GM19455 (cell line): ENCODE data around the gene IL6.
"Not testable (repeated sequence)": the region's sequence is repeated elsewhere in the genome, so short reads cannot be mapped to it uniquely, and the experiment has no call there.

Experiments
- ATAC-seq: cut with Tn5 transposase; IDR thresholded peaks from one replicate; pipeline ENCODE4 v1.9.1; 2021; ENCODE audit not compliant: unreplicated experiment

The IL6 gene

GRCh38 chr7:22703978-22704610 is 22.9 kb upstream of the IL6 start:
- not testable (repeated sequence) for ATAC-seq

GRCh38 chr7:22704722-22705121 is 22.3 kb upstream of the IL6 start:
- not testable (repeated sequence) for ATAC-seq

GRCh38 chr7:22705874-22706273 is 21.1 kb upstream of the IL6 start:
- not testable (repeated sequence) for ATAC-seq

GRCh38 chr7:22707026-22707691 is 19.8 kb upstream of the IL6 start:
- ATAC-seq, result not testable (repeated sequence)

GRCh38 chr7:22708214-22708613 is 18.8 kb upstream of the IL6 start:
- ATAC-seq, result not testable (repeated sequence)

GRCh38 chr7:22708677-22709061 is 18.3 kb upstream of the IL6 start:
- ATAC-seq, result not testable (repeated sequence)

GRCh38 chr7:22709062-22709829 is 17.8 kb upstream of the IL6 start:
- ATAC-seq, result not testable (repeated sequence)

GRCh38 chr7:22709857-22710256 is 17.1 kb upstream of the IL6 start:
- ATAC-seq, result no peak

GRCh38 chr7:22712999-22713398 is 14.0 kb upstream of the IL6 start:
- ATAC-seq, result no peak

GRCh38 chr7:22713463-22713862 is 13.5 kb upstream of the IL6 start:
- no peak for ATAC-seq

- no peak for ATAC-seq
These were observed 11.0 kb upstream of the IL6 start for GRCh38 chr7:22715969-22716368.

- no peak for ATAC-seq
These were observed 9.2 kb upstream of the IL6 start for GRCh38 chr7:22717760-22718159.

GRCh38 chr7:22718200-22718711 is 8.7 kb upstream of the IL6 start:
- ATAC-seq, result no peak

- no peak for ATAC-seq
These were observed 8.0 kb upstream of the IL6 start for GRCh38 chr7:22718911-22719420.

- no peak for ATAC-seq
These were observed 5.9 kb upstream of the IL6 start for GRCh38 chr7:22720791-22721786.

GRCh38 chr7:22722536-22723180 is 4.3 kb upstream of the IL6 start:
- no peak for ATAC-seq

- ATAC-seq, result no peak
These were observed 3.8 kb upstream of the IL6 start for GRCh38 chr7:22723181-22723601.

GRCh38 chr7:22723637-22724036 is 3.4 kb upstream of the IL6 start:
- ATAC-seq, result no peak

- no peak for ATAC-seq
These were observed 2.1 kb upstream of the IL6 start for GRCh38 chr7:22724861-22725260.

GRCh38 chr7:22725585-22725984 is 1.4 kb upstream of the IL6 start:
- ATAC-seq, result no peak
